Liver (tissue), 2 donors: ENCODE data around the gene PLA2G4B.

Experiments
- CTCF ChIP-seq: fragments of 150-350 bp; IDR thresholded peaks from 2 replicates; pipeline ENCODE4 v1.5.1; 2017; ENCODE audit warnings: improper control_type of control experiment, low read depth, low read length; ENCODE audit not compliant: missing input control
- MAX ChIP-seq: IDR thresholded peaks from 2 replicates; pipeline ENCODE4 v1.6.1; 2016; ENCODE audit warnings: antibody characterized with exemption
- YY1 ChIP-seq: IDR thresholded peaks from 2 replicates; pipeline ENCODE4 v1.6.1; 2016; ENCODE audit warnings: antibody characterized with exemption, mild to moderate bottlenecking
- ZBTB33 ChIP-seq: IDR thresholded peaks from 2 replicates; pipeline ENCODE4 v1.6.1; 2016; ENCODE audit warnings: antibody characterized with exemption
- donor health status: healthy.

- TF ChIP-seq CTCF (no peak), ZBTB33 (no peak), YY1 (no peak), MAX (no peak)
These were observed 41.3 kb upstream of the PLA2G4B start for GRCh38 chr15:41797201-41797944.
